Measurements from ENCODE around the gene EZH2.

The EZH2 gene

DNA sequence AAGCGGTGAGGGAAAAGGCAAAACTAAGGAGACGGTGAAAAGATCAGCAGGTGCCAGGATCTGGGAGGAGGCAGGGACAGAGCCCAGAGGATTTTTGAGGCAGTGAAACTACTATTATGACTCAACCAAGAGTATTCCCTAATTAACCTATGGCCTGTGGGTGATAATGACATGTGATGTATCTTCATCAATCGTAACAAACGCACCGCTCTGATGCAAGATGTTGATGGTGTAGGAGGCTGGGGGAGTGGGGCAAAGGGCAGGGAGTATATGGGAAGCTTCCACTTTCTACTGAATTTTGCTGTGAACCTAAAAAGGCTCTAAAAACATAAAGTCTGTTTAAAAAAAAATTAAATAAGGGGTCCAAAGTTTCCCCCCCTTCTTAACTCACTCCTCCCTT lies 25.5 kb upstream of the EZH2 start:
- ChIA-PET CTCF (no interaction called here), POLR2A (no interaction called here)

GRCh38 chr7:148906707-148907498 lies 22.8 kb upstream of the EZH2 start:
- TF ChIP-seq, protein P1, sequence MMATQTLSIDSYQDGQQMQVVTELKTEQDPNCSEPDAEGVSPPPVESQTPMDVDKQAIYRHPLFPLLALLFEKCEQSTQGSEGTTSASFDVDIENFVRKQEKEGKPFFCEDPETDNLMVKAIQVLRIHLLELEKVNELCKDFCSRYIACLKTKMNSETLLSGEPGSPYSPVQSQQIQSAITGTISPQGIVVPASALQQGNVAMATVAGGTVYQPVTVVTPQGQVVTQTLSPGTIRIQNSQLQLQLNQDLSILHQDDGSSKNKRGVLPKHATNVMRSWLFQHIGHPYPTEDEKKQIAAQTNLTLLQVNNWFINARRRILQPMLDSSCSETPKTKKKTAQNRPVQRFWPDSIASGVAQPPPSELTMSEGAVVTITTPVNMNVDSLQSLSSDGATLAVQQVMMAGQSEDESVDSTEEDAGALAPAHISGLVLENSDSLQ (IDR thresholded peaks at IDR 0.05) = no peak
- TF ChIP-seq ELF4 (IDR thresholded peaks at IDR 0.05) = no peak
- TF ChIP-seq FOXM1 (IDR thresholded peaks at IDR 0.05; ENCODE audit: borderline replicate concordance) = no peak
- no peak for TF ChIP-seq LEF1 (IDR thresholded peaks at IDR 0.05; ENCODE audit: borderline replicate concordance)
- TF ChIP-seq FOXA1 (IDR thresholded peaks at IDR 0.05) = no peak
- TF ChIP-seq SUZ12 (IDR thresholded peaks at IDR 0.05) = no peak
- no peak for TF ChIP-seq ARNT (IDR thresholded peaks at IDR 0.05)
- no peak for TF ChIP-seq FOXK2 (IDR thresholded peaks at IDR 0.05)
- TF ChIP-seq TARDBP (IDR thresholded peaks at IDR 0.05) = no peak
- TF ChIP-seq HDGF (IDR thresholded peaks at IDR 0.05; ENCODE audit: borderline replicate concordance) = no peak
- no peak for TF ChIP-seq L3MBTL2 (conservative IDR thresholded peaks at IDR 0.05)
- TF ChIP-seq SP1 (IDR thresholded peaks at IDR 0.05) = no peak
- no peak for TF ChIP-seq BHLHE40 (IDR thresholded peaks at IDR 0.05; ENCODE audit: borderline replicate concordance)
- no peak for TF ChIP-seq CTBP1 (IDR thresholded peaks at IDR 0.05; ENCODE audit: borderline replicate concordance)
- TF ChIP-seq ZNF384 (IDR thresholded peaks at IDR 0.05) = no peak
- no peak for TF ChIP-seq NFRKB (IDR thresholded peaks at IDR 0.05)
- no peak for DNase-seq (ENCODE audit: extremely low spot score)
- ChIA-PET POLR2A (no interaction called here), CTCF (no interaction called here)

More for the DNA sequence above, 25.5 kb upstream of the EZH2 start:
- no peak for TF ChIP-seq BHLHE40 (IDR thresholded peaks at IDR 0.05; ENCODE audit: borderline replicate concordance)
- no peak for TF ChIP-seq ARNT (IDR thresholded peaks at IDR 0.05)
- TF ChIP-seq SP1 (IDR thresholded peaks at IDR 0.05) = no peak
- TF ChIP-seq HDGF (IDR thresholded peaks at IDR 0.05; ENCODE audit: borderline replicate concordance) = no peak
- TF ChIP-seq ELF4 (IDR thresholded peaks at IDR 0.05) = no peak
- TF ChIP-seq, protein P1 (IDR thresholded peaks at IDR 0.05) = no peak
- TF ChIP-seq ZNF384 (IDR thresholded peaks at IDR 0.05) = no peak
- TF ChIP-seq NFRKB (IDR thresholded peaks at IDR 0.05) = no peak
- TF ChIP-seq FOXA1 (IDR thresholded peaks at IDR 0.05) = no peak
- no peak for DNase-seq (ENCODE audit: extremely low spot score)

DNA sequence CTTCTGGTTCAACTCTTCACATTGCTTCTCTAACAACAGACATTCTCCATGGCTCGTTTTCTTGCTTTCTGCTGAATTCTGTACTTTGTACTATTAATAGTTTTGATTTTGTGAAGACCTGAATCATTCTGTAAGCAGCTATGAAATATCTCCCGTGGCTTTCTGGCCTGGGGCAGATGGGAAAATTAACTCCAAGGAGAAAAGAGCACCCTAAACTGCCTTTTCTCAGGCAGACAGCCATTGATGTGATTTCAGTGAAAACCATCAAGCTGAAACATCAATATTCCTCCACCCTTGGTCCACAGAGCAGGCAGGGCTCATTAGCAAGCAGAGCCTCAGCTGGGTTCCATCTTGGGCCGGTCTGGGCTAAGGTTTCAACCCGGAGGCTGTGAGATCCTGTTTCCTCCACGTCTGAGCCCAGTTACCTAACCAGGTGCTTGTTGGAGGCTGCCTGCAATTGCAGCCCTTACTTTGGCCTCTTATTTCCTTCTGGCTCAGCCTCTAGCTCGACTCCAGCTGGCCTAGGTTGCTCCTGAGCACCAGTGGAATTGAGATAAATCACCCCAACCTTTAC lies 21.1 kb upstream of the EZH2 start:
- ChIA-PET POLR2A (interaction anchor here (0.7 to 1.2 kb wide), 2 partner anchors 9 to 21 kb away, joined by 3 to 4 read pairs; partner anchors contain the start of gene EZH2), CTCF (interaction anchor here (0.9 kb wide), 1 partner anchor 49 kb away, joined by 4 read pairs; no protein-coding TSS in a partner anchor)
- peak; percentile 53 for DNase-seq (ENCODE audit: extremely low spot score)
- TF ChIP-seq SP1 (IDR thresholded peaks at IDR 0.05) (no peak), L3MBTL2 (conservative IDR thresholded peaks at IDR 0.05) (no peak), TARDBP (IDR thresholded peaks at IDR 0.05) (no peak), HDGF (IDR thresholded peaks at IDR 0.05; ENCODE audit: borderline replicate concordance) (no peak), CTBP1 (IDR thresholded peaks at IDR 0.05; ENCODE audit: borderline replicate concordance) (no peak), LEF1 (IDR thresholded peaks at IDR 0.05; ENCODE audit: borderline replicate concordance) (no peak), ARNT (IDR thresholded peaks at IDR 0.05) (no peak), FOXA1 (IDR thresholded peaks at IDR 0.05) (no peak), BHLHE40 (IDR thresholded peaks at IDR 0.05; ENCODE audit: borderline replicate concordance) (no peak), FOXM1 (IDR thresholded peaks at IDR 0.05; ENCODE audit: borderline replicate concordance) (no peak), ELF4 (IDR thresholded peaks at IDR 0.05) (no peak)

DNA sequence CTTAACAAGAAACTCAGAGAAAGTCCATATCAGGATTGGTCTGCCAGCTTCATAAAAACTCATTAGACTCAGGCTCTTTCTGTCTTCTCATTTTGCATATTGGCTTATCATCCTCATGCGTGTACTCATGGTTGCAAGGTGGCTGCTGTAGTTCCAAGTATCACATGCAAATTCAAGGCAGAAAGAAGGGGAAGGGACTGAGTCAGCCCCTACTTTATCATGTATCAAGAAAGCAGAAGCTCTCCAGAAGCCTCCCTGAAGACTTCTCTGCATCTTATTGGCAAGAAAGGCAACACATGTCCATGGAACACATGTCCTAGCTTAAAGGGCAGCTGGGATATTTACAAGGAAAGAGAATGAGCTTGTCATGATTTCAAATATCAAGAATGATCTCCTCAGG lies 19.4 kb upstream of the EZH2 start:
- DNase-seq (ENCODE audit: extremely low spot score) = no peak
- CTCF ChIA-PET = interaction anchor here (0.6 to 1.8 kb wide), 3 partner anchors 11 to 185 kb away, joined by 3 to 4 read pairs (median 3); no protein-coding TSS in a partner anchor
- no peak for TF ChIP-seq NFRKB (IDR thresholded peaks at IDR 0.05)
- no peak for TF ChIP-seq BHLHE40 (IDR thresholded peaks at IDR 0.05; ENCODE audit: borderline replicate concordance)
- TF ChIP-seq LEF1 (IDR thresholded peaks at IDR 0.05; ENCODE audit: borderline replicate concordance) = no peak
- no peak for TF ChIP-seq L3MBTL2 (conservative IDR thresholded peaks at IDR 0.05)
- TF ChIP-seq, protein P1 (IDR thresholded peaks at IDR 0.05) = no peak
- no peak for TF ChIP-seq FOXA1 (IDR thresholded peaks at IDR 0.05)
- no peak for TF ChIP-seq ZNF384 (IDR thresholded peaks at IDR 0.05)
- POLR2A ChIA-PET = no interaction called here

- TF ChIP-seq L3MBTL2 (conservative IDR thresholded peaks at IDR 0.05) (no peak), ARNT (IDR thresholded peaks at IDR 0.05) (no peak), FOXK2 (IDR thresholded peaks at IDR 0.05) (no peak), TARDBP (IDR thresholded peaks at IDR 0.05) (no peak), ZNF384 (IDR thresholded peaks at IDR 0.05) (no peak), HDGF (IDR thresholded peaks at IDR 0.05; ENCODE audit: borderline replicate concordance) (no peak), SP1 (IDR thresholded peaks at IDR 0.05) (no peak), FOXM1 (IDR thresholded peaks at IDR 0.05; ENCODE audit: borderline replicate concordance) (no peak), ELF4 (IDR thresholded peaks at IDR 0.05) (no peak), BHLHE40 (IDR thresholded peaks at IDR 0.05; ENCODE audit: borderline replicate concordance) (no peak), NFRKB (IDR thresholded peaks at IDR 0.05) (no peak), SUZ12 (IDR thresholded peaks at IDR 0.05) (no peak), CTBP1 (IDR thresholded peaks at IDR 0.05; ENCODE audit: borderline replicate concordance) (no peak)
- TF ChIP-seq, protein P1 (IDR thresholded peaks at IDR 0.05) = no peak
- no peak for DNase-seq (ENCODE audit: extremely low spot score)
- ChIA-PET CTCF (no interaction called here), POLR2A (no interaction called here)
Observed at GRCh38 chr7:148901178-148901577, 17.1 kb upstream of the EZH2 start.
